ENCODE data around the gene TAOK1.

The TAOK1 gene

DNA sequence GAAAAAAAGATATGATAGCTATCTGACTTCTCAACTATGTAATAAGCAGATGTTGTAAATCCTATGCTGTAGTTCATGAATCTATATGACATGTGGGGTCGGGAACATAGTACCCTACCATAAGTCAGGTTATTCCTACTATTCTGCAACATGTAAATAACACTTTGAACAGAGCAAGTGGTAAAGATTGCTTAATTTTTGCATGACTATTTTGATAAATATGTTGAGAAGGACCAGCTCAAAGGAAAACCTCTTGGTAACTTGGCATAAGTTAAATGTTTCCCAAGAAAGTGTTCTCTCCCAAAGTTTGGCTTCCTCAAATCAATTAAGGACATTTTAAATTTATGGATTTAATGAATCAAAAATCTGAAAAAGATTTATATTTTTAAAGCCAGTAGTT is 114.5 kb downstream of the TAOK1 start:
- no peak overlapping the region for H3K4me3 ChIP-seq
- TF ChIP-seq, protein P1, sequence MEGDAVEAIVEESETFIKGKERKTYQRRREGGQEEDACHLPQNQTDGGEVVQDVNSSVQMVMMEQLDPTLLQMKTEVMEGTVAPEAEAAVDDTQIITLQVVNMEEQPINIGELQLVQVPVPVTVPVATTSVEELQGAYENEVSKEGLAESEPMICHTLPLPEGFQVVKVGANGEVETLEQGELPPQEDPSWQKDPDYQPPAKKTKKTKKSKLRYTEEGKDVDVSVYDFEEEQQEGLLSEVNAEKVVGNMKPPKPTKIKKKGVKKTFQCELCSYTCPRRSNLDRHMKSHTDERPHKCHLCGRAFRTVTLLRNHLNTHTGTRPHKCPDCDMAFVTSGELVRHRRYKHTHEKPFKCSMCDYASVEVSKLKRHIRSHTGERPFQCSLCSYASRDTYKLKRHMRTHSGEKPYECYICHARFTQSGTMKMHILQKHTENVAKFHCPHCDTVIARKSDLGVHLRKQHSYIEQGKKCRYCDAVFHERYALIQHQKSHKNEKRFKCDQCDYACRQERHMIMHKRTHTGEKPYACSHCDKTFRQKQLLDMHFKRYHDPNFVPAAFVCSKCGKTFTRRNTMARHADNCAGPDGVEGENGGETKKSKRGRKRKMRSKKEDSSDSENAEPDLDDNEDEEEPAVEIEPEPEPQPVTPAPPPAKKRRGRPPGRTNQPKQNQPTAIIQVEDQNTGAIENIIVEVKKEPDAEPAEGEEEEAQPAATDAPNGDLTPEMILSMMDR (IDR thresholded peaks at IDR 0.05) = no peak
- no peaks in the 10 kb centered on the region for H3K4me1 ChIP-seq
- H3K36me3 ChIP-seq = peaks cover 30 to 76% (median 37%) of the 10 kb centered on the region in 3 donors
- intact Hi-C loops (cut with DNase I; ENCODE audit: low total_unique reads) = no loop called here
- no peaks in the 10 kb centered on the region for H3K9me3 ChIP-seq
- DNase-seq = no peak
- H3K27ac ChIP-seq = no peak overlapping the region
- H3K27me3 ChIP-seq = no peaks in the 10 kb centered on the region

DNA sequence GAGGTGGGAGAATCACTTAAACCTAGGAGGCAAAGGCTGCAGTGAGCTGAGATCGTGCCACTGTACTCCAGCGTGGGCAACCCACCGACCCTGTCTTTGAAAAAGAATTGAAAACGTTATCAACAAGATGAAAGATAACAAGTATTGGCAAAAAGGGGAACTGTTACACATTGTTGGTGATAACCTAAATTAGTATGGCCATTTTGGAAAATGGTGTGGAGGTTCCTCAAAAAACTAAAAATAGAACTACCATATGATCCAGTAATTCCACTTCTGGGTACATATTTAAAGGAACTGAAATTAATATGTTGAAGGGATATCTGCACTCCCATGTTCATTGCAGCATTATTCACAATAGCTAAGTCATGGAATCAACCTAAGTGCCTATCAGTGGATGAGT is 115.7 kb downstream of the TAOK1 start:
- Histone ChIP-seq H3K4me3 (no peak overlapping the region), H3K9me3 (no peaks in the 10 kb centered on the region), H3K27ac (no peak overlapping the region), H3K36me3 (peaks cover 32 to 73% (median 33%) of the 10 kb centered on the region in 3 donors), H3K27me3 (no peaks in the 10 kb centered on the region), H3K4me1 (no peaks in the 10 kb centered on the region)
- DNase-seq = no peak
- TF ChIP-seq, protein P1 (IDR thresholded peaks at IDR 0.05) = no peak
- intact Hi-C loops (cut with DNase I; ENCODE audit: low total_unique reads) = no loop called here

DNA sequence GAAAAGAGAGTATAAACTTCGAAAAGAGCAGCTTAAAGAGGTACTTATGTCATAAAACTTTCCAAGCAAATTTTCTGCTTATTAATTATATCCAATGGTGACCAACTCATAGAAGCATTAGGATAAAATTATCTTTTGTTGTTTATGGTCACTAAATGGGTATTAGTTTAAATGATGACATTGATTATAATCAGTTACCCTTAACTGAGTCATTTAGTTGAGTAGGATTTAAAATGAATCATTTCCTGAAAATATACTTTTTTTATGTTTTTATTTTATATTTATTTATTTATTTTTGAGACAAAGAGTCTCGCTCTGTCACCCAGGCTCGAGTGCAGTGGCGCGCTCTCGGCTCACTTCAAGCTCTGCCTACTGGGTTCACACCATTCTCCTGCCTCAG is 120.8 kb downstream of the TAOK1 start:
- Histone ChIP-seq H3K27ac (no peak overlapping the region), H3K27me3 (no peaks in the 10 kb centered on the region), H3K4me1 (no peaks in the 10 kb centered on the region), H3K4me3 (no peak overlapping the region), H3K9me3 (no peaks in the 10 kb centered on the region), H3K36me3 (peaks cover 38 to 72% (median 61%) of the 10 kb centered on the region in 3 donors)
- intact Hi-C loops (cut with DNase I; ENCODE audit: low total_unique reads) = no loop called here
- DNase-seq = no peak
- TF ChIP-seq, protein P1 (IDR thresholded peaks at IDR 0.05) = no peak

DNA sequence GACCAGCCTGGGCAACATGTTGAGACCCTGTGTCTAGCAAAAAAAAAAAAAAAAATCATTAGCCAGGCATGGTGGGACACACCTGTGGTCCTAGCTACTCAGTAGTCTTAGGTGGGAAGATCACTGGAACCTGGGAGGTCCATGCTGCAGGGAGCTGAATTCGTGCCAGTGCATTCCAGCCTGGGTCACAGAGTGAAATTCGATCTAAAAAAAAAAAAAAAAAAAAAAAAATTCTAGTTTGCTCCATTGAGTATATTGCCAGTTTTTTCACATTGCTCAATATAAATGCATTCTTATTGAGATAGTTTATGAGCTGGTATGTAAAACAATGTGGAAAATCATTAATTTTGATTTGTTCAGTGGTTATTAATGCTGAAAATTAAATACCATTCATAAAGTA is 124.6 kb downstream of the TAOK1 start:
- H3K9me3 ChIP-seq = no peaks in the 10 kb centered on the region
- H3K36me3 ChIP-seq = peaks cover 62 to 91% (median 83%) of the 10 kb centered on the region in 3 donors
- H3K4me1 ChIP-seq = no peaks in the 10 kb centered on the region
- no peak overlapping the region for H3K4me3 ChIP-seq
- TF ChIP-seq, protein P1 (IDR thresholded peaks at IDR 0.05) = no peak
- H3K27ac ChIP-seq = no peak overlapping the region
- no peaks in the 10 kb centered on the region for H3K27me3 ChIP-seq
- no peak for DNase-seq
- intact Hi-C loops (cut with DNase I; ENCODE audit: low total_unique reads) = no loop called here

DNA sequence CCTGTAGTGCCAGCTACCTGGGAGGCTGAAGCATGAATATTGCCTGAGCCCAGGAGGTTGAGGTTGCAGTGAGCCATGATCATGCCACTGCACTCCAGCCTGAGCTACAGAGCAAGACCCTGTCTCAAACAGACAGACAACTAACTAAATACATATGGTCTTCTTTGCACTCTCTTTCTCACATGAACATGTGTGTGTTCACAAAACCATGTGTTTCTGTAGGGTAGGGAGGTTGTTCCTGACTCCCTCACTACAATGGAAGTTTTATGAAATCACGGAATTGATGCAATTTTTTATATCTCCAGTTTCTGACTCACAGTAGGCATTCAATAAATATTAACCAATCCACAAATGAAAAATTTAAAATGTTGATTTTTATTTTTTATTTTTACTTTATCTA is 128.2 kb downstream of the TAOK1 start:
- H3K27me3 ChIP-seq = no peaks in the 10 kb centered on the region
- H3K9me3 ChIP-seq = no peaks in the 10 kb centered on the region
- intact Hi-C loops (cut with DNase I; ENCODE audit: low total_unique reads) = no loop called here
- H3K4me3 ChIP-seq = no peak overlapping the region
- H3K4me1 ChIP-seq = no peaks in the 10 kb centered on the region
- H3K27ac ChIP-seq = no peak overlapping the region
- DNase-seq = no peak
- H3K36me3 ChIP-seq = peaks cover 54 to 98% (median 82%) of the 10 kb centered on the region in 3 donors
- TF ChIP-seq, protein P1 (IDR thresholded peaks at IDR 0.05) = no peak

DNA sequence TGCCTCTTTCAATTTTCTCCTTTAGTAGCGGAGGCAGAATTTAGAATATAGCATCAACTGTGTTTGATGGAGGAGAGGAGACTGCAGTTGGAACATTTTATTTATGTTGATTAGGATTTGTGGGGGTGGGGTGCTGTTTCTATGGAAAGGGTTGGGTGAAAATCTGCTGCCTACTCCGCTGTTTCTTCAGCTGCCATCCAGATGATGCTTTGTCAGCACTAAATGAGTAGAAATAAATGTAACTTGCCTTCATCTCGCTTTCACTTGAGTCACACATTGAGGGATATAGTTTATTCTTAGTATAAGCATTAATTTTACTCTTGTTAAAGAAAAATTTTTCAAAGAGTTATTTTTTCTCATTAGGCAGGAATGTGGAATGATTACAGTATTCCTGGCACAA is 134.5 kb downstream of the TAOK1 start:
- Histone ChIP-seq H3K9me3 (no peaks in the 10 kb centered on the region), H3K27ac (no peak overlapping the region), H3K4me3 (no peak overlapping the region), H3K36me3 (peaks cover 39 to 91% (median 55%) of the 10 kb centered on the region in 3 donors), H3K27me3 (no peaks in the 10 kb centered on the region), H3K4me1 (no peaks in the 10 kb centered on the region)
- intact Hi-C loops (cut with DNase I; ENCODE audit: low total_unique reads) = no loop called here
- DNase-seq = no peak
- TF ChIP-seq, protein P1 (IDR thresholded peaks at IDR 0.05) = no peak

All from tibial artery (tissue), 4 donors.